HepG2 (cell line): ENCODE results near the gene RWDD2A. TPM values are rescaled to one million over a fixed set of nuclear protein-coding genes. Genes with fewer than 3 reads are reported as not detected.
A peak's percentile ranks its signal among the peaks of the same experiment; 100 is the strongest.

Source experiments
- ATAC-seq: fragments of 200-7000 bp; cut with Tn5 transposase; 3 replicates; pipeline ENCODE4 v1.9.1; 2020; ENCODE audit warnings: mild to moderate bottlenecking, moderate library complexity
- BruUV-seq: library from RNA; stranded (reverse); fragments of 400-500 nt; replicated peaks from 2 replicates; lab custom pipeline; 2021; lab: Mats Ljungman, UMichigan
- CTCF ChIA-PET: fragments of 300-600 bp; formaldehyde crosslinking; extraction: SDS; loops from one replicate; lab custom pipeline; 2021; ENCODE audit warnings: low total read pairs, inconsistent platforms, low intra/inter-chr PET ratio; lab: Yijun Ruan, JAX
- POLR2A ChIA-PET: fragments of 350-600 bp; sonication (Branson Sonifier 250); formaldehyde crosslinking; loops from one replicate; lab custom pipeline; 2020; ENCODE audit warnings: antibody characterized with exemption, inconsistent platforms; lab: Yijun Ruan, JAX
- DNase-seq: peaks from one replicate; pipeline ENCODE4 v3.0.0-alpha.2; 2015; ENCODE audit warnings: low spot score
- FAIRE-seq: peaks from 3 replicates; lab custom pipeline; 2011; peaks lifted over from hg19 to GRCh38; lab: Jason Lieb, UNC
- H2AFZ ChIP-seq: one replicate; pipeline ENCODE4 v1.6.1; 2011; ENCODE audit warnings: low read length, inconsistent platforms
- H3K27ac ChIP-seq: fragments of 300-600 bp; 3 replicates; pipeline ENCODE4 v1.8.0; 2011; ENCODE audit warnings: mixed run types, mild to moderate bottlenecking, mixed read lengths, low read length, inconsistent platforms; ENCODE audit not compliant: insufficient read depth; ENCODE audit errors: extremely low read length
- H3K27me3 ChIP-seq, 2 experiments: fragments of 200-600 bp in 1 of 2; 2 replicates in 1 of 2; 3 replicates in 1 of 2; pipeline versions ENCODE4 v1.6.0 to v1.8.0; 2011; ENCODE audit warnings: low read length in 2 of 2, mild to moderate bottlenecking in 2 of 2, moderate library complexity in 2 of 2, inconsistent platforms in 1 of 2; ENCODE audit not compliant: insufficient read depth in 2 of 2, control insufficient read depth in 1 of 2
- H3K36me3 ChIP-seq, 2 experiments: fragments of 200-600 bp in 1 of 2; replicated peaks in 1 of 2; 2 replicates in 1 of 2; 3 replicates in 1 of 2; pipeline versions ENCODE4 v1.5.1 to v1.8.0; 2011; ENCODE audit warnings: low read length in 2 of 2, inconsistent platforms in 1 of 2; ENCODE audit not compliant: insufficient read depth in 2 of 2, control insufficient read depth in 1 of 2
- H3K4me1 ChIP-seq: 2 replicates; pipeline ENCODE4 v1.5.1; 2012; ENCODE audit warnings: low read length, inconsistent platforms; ENCODE audit not compliant: insufficient read depth
- H3K4me2 ChIP-seq: 2 replicates; pipeline ENCODE4 v1.6.0; 2011; ENCODE audit warnings: low read depth, low read length, inconsistent platforms
- H3K4me3 ChIP-seq, 3 experiments: fragments of 200-600 bp in 1 of 3; sonication (generic), shearing (Covaris generic) in 1 of 3; replicated peaks in 1 of 3; 2 replicates each; pipeline ENCODE4 v1.5.1; 2011 to 2016; ENCODE audit warnings: low read length in 3 of 3, inconsistent platforms in 2 of 3, low read depth in 2 of 3, mild to moderate bottlenecking in 2 of 3, control low read depth in 1 of 3, mixed read lengths in 1 of 3; ENCODE audit not compliant: insufficient read depth in 1 of 3
- H3K79me2 ChIP-seq: one replicate; pipeline ENCODE4 v1.6.1; 2011; ENCODE audit warnings: low read length, inconsistent platforms; ENCODE audit not compliant: insufficient read depth
- H3K9ac ChIP-seq: 2 replicates; pipeline ENCODE4 v1.6.0; 2011; ENCODE audit warnings: mild to moderate bottlenecking, low read depth, low read length, inconsistent platforms; ENCODE audit not compliant: insufficient read depth
- H3K9me3 ChIP-seq: 2 replicates; pipeline ENCODE4 v1.5.1; 2012; ENCODE audit warnings: mild to moderate bottlenecking, low read length
- H4K20me1 ChIP-seq: 2 replicates; pipeline ENCODE4 v1.6.0; 2011; ENCODE audit warnings: inconsistent platforms, mild to moderate bottlenecking, low read length, moderate library complexity; ENCODE audit not compliant: insufficient read depth
- MAZ ChIP-seq, 2 experiments: sonication (generic) in 1 of 2; formaldehyde crosslinking in 1 of 2; IDR thresholded peaks; 2 replicates each; pipeline versions ENCODE4 v1.5.0 to v1.6.1; 2012 to 2020; ENCODE audit warnings: low read depth in 2 of 2, mild to moderate bottlenecking in 2 of 2, borderline replicate concordance in 1 of 2, improper control_type of control experiment in 1 of 2, low read length in 1 of 2, missing genetic modification reagents in 1 of 2, moderate library complexity in 1 of 2
- POLR2AphosphoS2 ChIP-seq: IDR thresholded peaks from 2 replicates; pipeline ENCODE4 v1.6.1; 2011; ENCODE audit warnings: low read depth, low read length, improper control_type of control experiment
- PRDM15 ChIP-seq: sonication (generic); formaldehyde crosslinking; IDR thresholded peaks from 2 replicates; pipeline ENCODE4 v1.4.0; 2020; ENCODE audit warnings: missing genetic modification reagents
- ZNF230 ChIP-seq: sonication (generic); formaldehyde crosslinking; IDR thresholded peaks from 2 replicates; pipeline ENCODE4 v1.4.0; 2020; ENCODE audit warnings: mild to moderate bottlenecking, missing genetic modification reagents
- ZNF484 ChIP-seq: sonication (generic); formaldehyde crosslinking; IDR thresholded peaks from 2 replicates; pipeline ENCODE4 v1.5.1; 2020; ENCODE audit warnings: mild to moderate bottlenecking, low read depth, missing genetic modification reagents, borderline replicate concordance
- WGBS: methylation state at CpG from one replicate; pipeline ENCODE4 v1.1.6; 2017; ENCODE audit warnings: low lambda C conversion rate; 5-methylcytosine and 5-hydroxymethylcytosine counted together
- in situ Hi-C: cut with HindIII; loops from 2 replicates; pipeline ENCODE4 v1.10.0; 2017; ENCODE audit warnings: low pct_unique_long_range_greater_than_20kb; ENCODE audit not compliant: extremely low pct_ligation_motif_present
- intact Hi-C: fragments of 100-400 bp; cut with micrococcal nuclease; formaldehyde crosslinking; loops from one replicate; pipeline ENCODE4 v1.10.0; 2022; ENCODE audit not compliant: unreplicated experiment
- polyA plus RNA-seq, 8 experiments: library from polyadenylated mRNA; depleted of rRNA in 3 of 8; stranded (reverse) in 7 of 8; unstranded in 1 of 8; fragments of >200 nt; fragmentation: Illumina TruSeq in 4 of 8; extraction: Trizol in 4 of 8; gene quantifications; 2 replicates each; pipeline versions ENCODE4 v1.2.1 to v1.2.3, GENCODE V29; 2011 to 2016; ENCODE audit warnings: low read depth in 4 of 8, missing spikeins in 1 of 8, mixed read lengths in 1 of 8; ENCODE audit not compliant: insufficient read depth in 1 of 8
- total RNA-seq, 5 experiments: library from RNA; depleted of rRNA; stranded (reverse); fragments of >200 nt; fragmentation: Illumina TruSeq; extraction: Trizol; gene quantifications; 2 replicates each; pipeline ENCODE4 v1.2.3, GENCODE V29; 2016; ENCODE audit warnings: low read depth in 1 of 5

The RWDD2A gene
- total and polyA plus RNA-seq, 2 of the 13 experiments (the other 11 are each of a cell fraction or from before 2014, with no cell fraction given): 5.3 to 8.1 TPM

DNA sequence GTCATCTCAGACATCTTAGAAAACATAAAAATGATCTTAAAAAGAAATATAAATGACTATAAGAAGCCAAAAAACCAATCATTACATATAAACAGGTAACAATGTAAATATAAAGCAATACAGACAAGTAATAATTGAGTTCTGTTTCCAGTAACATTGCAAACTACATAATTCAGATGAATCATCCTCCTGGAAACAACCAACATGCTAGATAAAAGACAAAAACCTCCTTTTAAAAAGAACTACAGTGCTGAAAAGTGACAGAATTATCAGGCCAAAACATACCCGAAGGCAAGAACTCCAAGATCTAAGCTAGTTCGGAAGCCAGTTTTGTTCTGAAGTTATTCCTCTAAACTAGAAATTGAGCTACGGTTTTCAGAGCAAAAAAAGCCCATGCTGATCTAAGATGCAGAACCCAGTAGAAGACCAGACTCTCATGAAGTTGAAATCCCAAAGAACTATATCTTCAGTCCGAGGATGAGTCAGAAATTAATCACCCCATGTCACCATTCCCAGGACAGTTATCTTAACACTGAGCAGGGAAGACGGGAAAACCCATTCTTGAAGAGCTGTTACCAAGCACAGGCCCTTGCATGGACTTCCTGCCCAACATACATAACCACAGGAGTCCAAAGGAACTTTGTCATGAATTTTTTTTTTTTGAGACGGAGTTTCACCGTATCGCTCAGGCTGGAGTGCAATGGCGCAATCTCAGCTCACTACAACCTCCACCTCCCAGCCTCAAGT is 9.9 kb upstream of the RWDD2A start (continued):
- TF ChIP-seq MAZ (IDR thresholded peaks at IDR 0.05; ENCODE audit: borderline replicate concordance, low read depth, low read length) (no peak), MAZ (CRISPR knock-in tag; IDR thresholded peaks at IDR 0.05; ENCODE audit: low read depth) (no peak), PRDM15 (CRISPR knock-in tag) (no peak)

- peaks cover 18% of the 10 kb centered on the region for H4K20me1 ChIP-seq
- no peak overlapping the region for H3K9ac ChIP-seq
- no peak overlapping the region for H3K27ac ChIP-seq
- ChIA-PET POLR2A (no interaction called here), CTCF (no interaction called here)
- H3K4me2 ChIP-seq: no peak overlapping the region
- 100% methylated on average over 2 of the region's 2 CpGs for WGBS
- no peak for TF ChIP-seq ZNF230 (CRISPR knock-in tag)
- 0 out of 2 replicates have a peak, but pooled peaks have one; percentile 51 for TF ChIP-seq POLR2AphosphoS2
- no peak for TF ChIP-seq ZNF484 (CRISPR knock-in tag)
- FAIRE-seq (no peak), DNase-seq (no peak), ATAC-seq (no peak)
- no peaks in the 10 kb centered on the region for H3K9me3 ChIP-seq
- H3K36me3 ChIP-seq: peaks cover 20 to 85% of the 10 kb centered on the region in 2 experiments
- in situ Hi-C loops: loop anchor here (25.0 kb wide), 1 partner anchor 948 kb away; the partner anchor contains the start of gene IBTK
- H3K4me1 ChIP-seq: peaks cover 19% of the 10 kb centered on the region
- intact Hi-C loops: no loop called here
- no peak overlapping the region for H2AFZ ChIP-seq
- BruUV-seq: no TSS peak
- no peaks in the 10 kb centered on the region for H3K27me3 ChIP-seq
- H3K4me3 ChIP-seq: no peak overlapping the region
- H3K79me2 ChIP-seq: peaks cover 29% of the 10 kb centered on the region
Observed at GRCh38 chr6:83185096-83185495, 8.1 kb upstream of the RWDD2A start.
